ENCODE data around the gene PTPRS.
A peak's percentile ranks its signal among the peaks of the same experiment; 100 is the strongest.

Gene PTPRS

DNA sequence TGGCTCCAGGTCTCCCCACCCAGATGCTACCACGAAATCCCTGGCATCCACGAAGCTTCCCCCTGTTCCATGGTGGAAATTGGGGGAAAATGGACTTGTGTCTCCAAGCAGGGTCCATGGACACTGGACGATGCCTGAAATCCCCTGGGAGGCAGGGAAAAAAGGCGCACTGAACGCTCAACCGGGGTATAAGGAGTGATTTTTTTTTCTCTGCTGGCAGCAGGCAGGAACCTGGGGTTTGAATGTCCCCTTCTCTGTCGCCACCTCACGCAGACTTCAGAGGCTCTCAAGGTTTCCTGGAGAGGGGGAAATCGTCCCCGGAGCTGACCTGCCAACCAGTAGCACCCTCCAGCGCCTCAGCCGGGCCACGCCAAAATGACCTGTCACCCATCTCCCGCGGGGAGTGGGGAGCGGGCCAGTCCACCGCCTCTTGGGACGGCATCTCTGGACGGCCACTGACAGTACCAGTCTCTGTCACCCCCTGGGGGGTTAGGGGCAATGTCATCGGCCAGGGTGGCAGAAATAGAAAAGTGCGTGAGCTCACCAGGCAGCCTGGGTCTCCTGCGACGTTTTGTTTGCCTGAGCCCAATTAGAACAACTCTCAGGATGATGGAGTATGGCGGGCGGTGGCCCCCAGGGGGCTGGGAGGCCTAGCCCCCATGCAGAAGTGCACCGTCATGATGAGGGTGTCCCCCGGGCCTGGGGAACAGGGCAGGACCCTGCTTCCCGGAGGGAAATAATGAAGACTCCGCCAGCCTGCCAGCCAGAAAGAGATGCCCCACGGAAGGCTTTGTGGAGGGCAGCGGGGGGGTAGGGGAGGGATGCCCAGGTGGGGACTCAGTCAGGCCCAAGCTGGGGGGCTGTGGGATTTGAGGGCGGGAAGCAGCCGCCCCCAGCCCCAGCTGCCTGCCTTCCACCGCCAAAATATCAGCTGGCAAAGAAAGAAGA, 2.6 kb downstream of the PTPRS start:
- H3K4me1 ChIP-seq (ENCODE audit: control insufficient read depth, insufficient read depth, low read length) = no peaks in the 10 kb centered on the region; the same call in 1 of the 2 replicates
- ChIA-PET POLR2A (no interaction called here), CTCF (interaction anchor here (1.3 to 1.5 kb wide), 2 partner anchors 40 to 196 kb away, joined by 3 to 6 read pairs; no protein-coding TSS in a partner anchor)

More for the DNA sequence above, 2.6 kb downstream of the PTPRS start:
- no peaks in the 10 kb centered on the region for H3K9me3 ChIP-seq (ENCODE audit: control insufficient read depth, insufficient read depth, low read depth, low read length)
- no peak overlapping the region for H3K27ac ChIP-seq (ENCODE audit: extremely low read depth, low read depth, low read length)
- no peak for TF ChIP-seq ZNF211 (tag by site-specific recombination; IDR thresholded peaks at IDR 0.05; ENCODE audit: low read depth)
- TF ChIP-seq PATZ1 (tag by site-specific recombination; IDR thresholded peaks at IDR 0.05) = 0 out of 2 replicates have a peak, but pooled peaks have one; percentile 32
- TF ChIP-seq GLIS1 (tag by site-specific recombination; IDR thresholded peaks at IDR 0.05) = peak; percentile 87
- peak; percentile 75 for TF ChIP-seq ZIC2 (tag by site-specific recombination; IDR thresholded peaks at IDR 0.05)
- TF ChIP-seq ZFHX2 (tag by site-specific recombination; conservative IDR thresholded peaks at IDR 0.05) = 0 out of 2 replicates have a peak, but pooled peaks have one; percentile 8
- no peak for TF ChIP-seq ZNF76 (tag by site-specific recombination; IDR thresholded peaks at IDR 0.05; ENCODE audit: borderline replicate concordance, low read depth)
- peak; percentile 40; the same call in 1 of the 2 replicates for TF ChIP-seq PRDM10 (tag by site-specific recombination; IDR thresholded peaks at IDR 0.05)
- no peak for TF ChIP-seq ZNF175 (tag by site-specific recombination; IDR thresholded peaks at IDR 0.05)
- TF ChIP-seq HIC1 (tag by site-specific recombination; IDR thresholded peaks at IDR 0.05) = 0 out of 2 replicates have a peak, but pooled peaks have one; percentile 6
- TF ChIP-seq ZSCAN23 (tag by site-specific recombination; IDR thresholded peaks at IDR 0.05) = no peak
- no peak for TF ChIP-seq ZNF626 (tag by site-specific recombination; IDR thresholded peaks at IDR 0.05)
- H3K36me3 ChIP-seq (ENCODE audit: control insufficient read depth in 2 of 2, insufficient read depth in 1 of 2, low read length in 2 of 2) = no peaks in the 10 kb centered on the region
- H3K4me3 ChIP-seq (ENCODE audit: low read depth, low read length) = no peak overlapping the region
